CD4-positive, CD25-positive, alpha-beta regulatory T cell (primary cell): ENCODE measurements around the gene C11orf42. TPM values are rescaled to one million over a fixed set of nuclear protein-coding genes. Genes with fewer than 3 reads are reported as not detected.

Experiments used
- ATAC-seq, 2 donors: fragments of 150-1000 bp; cut with Tn5 transposase; one replicate each; pipeline ENCODE4 v1.10.0; 2021; ENCODE audit warnings: low read depth in 2 of 2, moderate number of reproducible peaks in 2 of 2, moderate library complexity in 1 of 2
- DNase-seq, 3 donors: peaks; one replicate each; pipeline versions ENCODE4 v3.0.0 to v3.0.0-alpha.2; 2012 to 2022; ENCODE audit warnings: mixed read lengths in 1 of 3
- H3K27ac ChIP-seq: one replicate; pipeline ENCODE4 v1.7.0; 2013; ENCODE audit warnings: mild to moderate bottlenecking, low read length; ENCODE audit not compliant: insufficient read depth, poor library complexity, severe bottlenecking
- H3K27me3 ChIP-seq: one replicate; pipeline ENCODE4 v1.7.0; 2013; ENCODE audit warnings: low read length; ENCODE audit not compliant: control insufficient read depth, insufficient read depth
- H3K36me3 ChIP-seq: one replicate; pipeline ENCODE4 v1.7.0; 2013; ENCODE audit warnings: mild to moderate bottlenecking, low read length, moderate library complexity; ENCODE audit not compliant: control insufficient read depth, insufficient read depth
- H3K4me1 ChIP-seq: 2 replicates; pipeline ENCODE4 v1.7.0; 2013; ENCODE audit warnings: mild to moderate bottlenecking, low read length; ENCODE audit not compliant: insufficient read depth, control insufficient read depth, poor library complexity, severe bottlenecking
- H3K4me3 ChIP-seq: one replicate; pipeline ENCODE4 v1.7.0; 2013; ENCODE audit warnings: low read depth, mild to moderate bottlenecking, low read length, moderate library complexity
- H3K9me3 ChIP-seq, 2 experiments: 1 replicate in 1 of 2; 2 replicates in 1 of 2; pipeline ENCODE4 v1.7.0; 2013; ENCODE audit warnings: low read length in 2 of 2, mild to moderate bottlenecking in 1 of 2, moderate library complexity in 1 of 2; ENCODE audit not compliant: control insufficient read depth in 2 of 2
- H3K27ac Mint-ChIP-seq, 3 donors: one replicate each; pipeline ENCODE4 v1.8.0; 2020 to 2022; ENCODE audit warnings: mild to moderate bottlenecking in 3 of 3, mixed read lengths in 3 of 3, moderate library complexity in 2 of 3
- H3K27me3 Mint-ChIP-seq: one replicate; pipeline ENCODE4 v1.8.0; 2022; ENCODE audit warnings: mild to moderate bottlenecking, mixed read lengths
- H3K36me3 Mint-ChIP-seq: one replicate; pipeline ENCODE4 v1.8.0; 2020; ENCODE audit warnings: mixed read lengths
- H3K4me1 Mint-ChIP-seq, 4 donors: one replicate each; pipeline ENCODE4 v1.8.0; 2020 to 2022; ENCODE audit warnings: mixed read lengths in 4 of 4, mild to moderate bottlenecking in 1 of 4
- H3K4me3 Mint-ChIP-seq, 4 donors: one replicate each; pipeline ENCODE4 v1.8.0; 2020 to 2022; ENCODE audit warnings: mild to moderate bottlenecking in 4 of 4, mixed read lengths in 4 of 4, moderate library complexity in 3 of 4
- H3K9me3 Mint-ChIP-seq, 7 donors: one replicate each; pipeline ENCODE4 v1.8.0; 2020 to 2022; ENCODE audit warnings: mixed read lengths in 7 of 7, mild to moderate bottlenecking in 3 of 7, moderate library complexity in 2 of 7
- polyA plus RNA-seq, 4 donors: library from polyadenylated mRNA; unstranded; fragments of 300-500 nt; fragmentation: Illumina TruSeq; gene quantifications; one replicate each; pipeline ENCODE4 v1.2.3, GENCODE V29; 2021
- total RNA-seq: library from RNA; stranded (reverse); gene quantifications from one replicate; pipeline ENCODE4 v1.2.3, GENCODE V29; 2022

Gene C11orf42
- total and polyA plus RNA-seq, 5 donors from 2014 or later, result not detected

- no peaks in the 10 kb centered on the region for H3K9me3 ChIP-seq
- H3K4me1 ChIP-seq, result peaks cover 18% of the 10 kb centered on the region
- no peaks in the 10 kb centered on the region for H3K36me3 Mint-ChIP-seq
- ATAC-seq, result no peak
- H3K27me3 Mint-ChIP-seq, result no peaks in the 10 kb centered on the region
- H3K27me3 ChIP-seq, result peaks cover 59% of the 10 kb centered on the region
- H3K4me3 ChIP-seq, result no peak overlapping the region
- H3K27ac Mint-ChIP-seq, result no peak overlapping the region
- no peaks in the 10 kb centered on the region for H3K9me3 Mint-ChIP-seq
- DNase-seq, result no peak
- no peak overlapping the region for H3K27ac ChIP-seq
- no peaks in the 10 kb centered on the region for H3K36me3 ChIP-seq
- peaks cover 0 to 5% (median 0%) of the 10 kb centered on the region in 4 donors for H3K4me1 Mint-ChIP-seq
- H3K4me3 Mint-ChIP-seq, result peak overlapping the region in 1 of 4 donors; percentile 79
These were observed 52.8 kb downstream of the C11orf42 start for GRCh38 chr11:6258141-6258540.

- DNase-seq (no peak), ATAC-seq (no peak)
- Histone ChIP-seq H3K27ac (no peak overlapping the region), H3K36me3 (no peaks in the 10 kb centered on the region), H3K4me3 (no peak overlapping the region), H3K4me1 (peaks cover 18% of the 10 kb centered on the region), H3K27me3 (peaks cover 60% of the 10 kb centered on the region), H3K9me3 (no peaks in the 10 kb centered on the region)
- Mint-ChIP-seq H3K27me3 (no peaks in the 10 kb centered on the region), H3K4me1 (peaks cover 0 to 5% (median 0%) of the 10 kb centered on the region in 4 donors), H3K36me3 (no peaks in the 10 kb centered on the region), H3K4me3 (peak overlapping the region in 3 of 4 donors; percentile 48 to 79 (median 76)), H3K27ac (no peak overlapping the region), H3K9me3 (no peaks in the 10 kb centered on the region)
These were observed 53.3 kb downstream of the C11orf42 start for GRCh38 chr11:6258571-6259081.

- H3K4me3 ChIP-seq, result no peak overlapping the region
These were observed 54.9 kb downstream of the C11orf42 start for GRCh38 chr11:6260207-6260726.

More at GRCh38 chr11:6260207-6260726, 54.9 kb downstream of the C11orf42 start:
- Mint-ChIP-seq H3K4me3 (no peak overlapping the region), H3K27ac (no peak overlapping the region), H3K27me3 (peaks cover 6% of the 10 kb centered on the region), H3K36me3 (no peaks in the 10 kb centered on the region), H3K9me3 (no peaks in the 10 kb centered on the region), H3K4me1 (peaks cover 0 to 5% (median 0%) of the 10 kb centered on the region in 4 donors)
- no peaks in the 10 kb centered on the region for H3K9me3 ChIP-seq
- H3K27me3 ChIP-seq, result peaks cover 64% of the 10 kb centered on the region
- ATAC-seq (no peak), DNase-seq (no peak)
- H3K4me1 ChIP-seq, result peaks cover 18% of the 10 kb centered on the region
- no peaks in the 10 kb centered on the region for H3K36me3 ChIP-seq
- H3K27ac ChIP-seq, result no peak overlapping the region

Other genes starting within 250 kb of the C11orf42 start
- not detected for gene OR56A5, start 237.1 kb upstream of the C11orf42 start, total RNA-seq
- not detected for gene OR56A5, start 237.1 kb upstream of the C11orf42 start, polyA plus RNA-seq
- not detected for gene OR52L1, start 218.6 kb upstream of the C11orf42 start, total RNA-seq
- gene OR52L1, start 218.6 kb upstream of the C11orf42 start, polyA plus RNA-seq, result not detected
- not detected for gene OR56A4, start 198.6 kb upstream of the C11orf42 start, total RNA-seq
- gene OR56A4, start 198.6 kb upstream of the C11orf42 start, polyA plus RNA-seq, result not detected
- gene OR56A1, start 174.8 kb upstream of the C11orf42 start, total RNA-seq, result not detected
- gene OR56A1, start 174.8 kb upstream of the C11orf42 start, polyA plus RNA-seq, result not detected
- gene OR56B4, start 97.9 kb upstream of the C11orf42 start, total RNA-seq, result not detected
- gene OR56B4, start 97.9 kb upstream of the C11orf42 start, polyA plus RNA-seq, result under 1 TPM in 1 of 4 donors, not detected in 3; 0.22 TPM
- gene OR52B2, start 35.2 kb upstream of the C11orf42 start, total RNA-seq, result not detected
- not detected for gene OR52B2, start 35.2 kb upstream of the C11orf42 start, polyA plus RNA-seq
- gene OR52W1, start 6.3 kb upstream of the C11orf42 start, total RNA-seq, result not detected
- gene OR52W1, start 6.3 kb upstream of the C11orf42 start, polyA plus RNA-seq, result not detected
- 30.7 TPM for gene FHIP1B, start 29.1 kb downstream of the C11orf42 start, total RNA-seq
- 10 to 100 TPM; 10.2 to 12.5 (median 10.3) TPM for gene FHIP1B, start 29.1 kb downstream of the C11orf42 start, polyA plus RNA-seq
- 0.20 TPM for gene CNGA4, start 33.5 kb downstream of the C11orf42 start, total RNA-seq
- not detected for gene CNGA4, start 33.5 kb downstream of the C11orf42 start, polyA plus RNA-seq
- not detected for gene CCKBR, start 54.3 kb downstream of the C11orf42 start, total RNA-seq
- gene CCKBR, start 54.3 kb downstream of the C11orf42 start, polyA plus RNA-seq, result not detected
- 0.79 TPM for gene CAVIN3, start 114.9 kb downstream of the C11orf42 start, total RNA-seq
- gene CAVIN3, start 114.9 kb downstream of the C11orf42 start, polyA plus RNA-seq, result 1 to 10 TPM; 1.0 to 4.3 (median 1.5) TPM
- 43.7 TPM for gene SMPD1, start 184.9 kb downstream of the C11orf42 start, total RNA-seq
- 10 to 100 TPM; 11.4 to 15.7 (median 13.3) TPM for gene SMPD1, start 184.9 kb downstream of the C11orf42 start, polyA plus RNA-seq
- gene APBB1, start 213.5 kb downstream of the C11orf42 start, total RNA-seq, result 95.8 TPM
- gene APBB1, start 213.5 kb downstream of the C11orf42 start, polyA plus RNA-seq, result 100 to 1,000 TPM in 3 of 4 donors, 10 to 100 TPM in 1; 89.0 to 134 (median 121) TPM
- 1.5 TPM for gene HPX, start 235.4 kb downstream of the C11orf42 start, total RNA-seq
- not detected for gene HPX, start 235.4 kb downstream of the C11orf42 start, polyA plus RNA-seq